Activated CD8-positive, alpha-beta memory T cell treated with anti-CD3 and anti-CD28 coated beads, Interleukin-2, amount 10 ng/mL, durations not matched to agents 7 days and 5 days (primary cell): ENCODE results near the gene XAF1. TPM values are rescaled to one million over a fixed set of nuclear protein-coding genes. Genes with fewer than 3 reads are reported as not detected.
A peak's percentile ranks its signal among the peaks of the same experiment; 100 is the strongest.
"Not testable (repeated sequence)": the region's sequence is repeated elsewhere in the genome, so short reads cannot be mapped to it uniquely, and the experiment has no call there.

ENCODE experiments used
- ATAC-seq: fragments of 150-1000 bp; cut with Tn5 transposase; one replicate; pipeline ENCODE4 v1.10.0; 2021; ENCODE audit warnings: moderate library complexity
- CTCF ChIA-PET: fragments of 350-600 bp; sonication (Branson Sonifier 250); formaldehyde crosslinking; loops from one replicate; lab custom pipeline; 2021; ENCODE audit warnings: antibody characterized with exemption; lab: Charles Lee
- DNase-seq: peaks from one replicate; pipeline ENCODE4 v3.0.0-alpha.2; 2020
- H3K27ac Mint-ChIP-seq: one replicate; pipeline ENCODE4 v1.8.0; 2021; ENCODE audit warnings: mild to moderate bottlenecking, mixed read lengths
- H3K27me3 Mint-ChIP-seq: one replicate; pipeline ENCODE4 v1.8.0; 2021; ENCODE audit warnings: mixed read lengths
- H3K36me3 Mint-ChIP-seq: one replicate; pipeline ENCODE4 v1.8.0; 2021; ENCODE audit warnings: mild to moderate bottlenecking, mixed read lengths
- H3K4me1 Mint-ChIP-seq: one replicate; pipeline ENCODE4 v1.8.0; 2021; ENCODE audit warnings: mixed read lengths
- H3K4me3 Mint-ChIP-seq: one replicate; pipeline ENCODE4 v1.8.0; 2021; ENCODE audit warnings: mild to moderate bottlenecking, moderate library complexity, mixed read lengths
- H3K9me3 Mint-ChIP-seq: one replicate; pipeline ENCODE4 v1.8.0; 2022; ENCODE audit warnings: low read depth, mixed read lengths
- total RNA-seq, 2 experiments: library from RNA; stranded (reverse); gene quantifications; one replicate each; pipeline ENCODE4 v1.2.3, GENCODE V29; 2021

The XAF1 gene
- total RNA-seq, 2 experiments from 2014 or later = 261 to 491 TPM

- CTCF ChIA-PET = no interaction called here
- no peak overlapping the region for H3K4me3 Mint-ChIP-seq
- peaks cover 64% of the 10 kb centered on the region for H3K27me3 Mint-ChIP-seq
- ATAC-seq (no peak), DNase-seq (no peak)
- no peak overlapping the region for H3K27ac Mint-ChIP-seq
- no peaks in the 10 kb centered on the region for H3K36me3 Mint-ChIP-seq
- H3K4me1 Mint-ChIP-seq = no peaks in the 10 kb centered on the region
- H3K9me3 Mint-ChIP-seq = no peaks in the 10 kb centered on the region
Observed at GRCh38 chr17:6721744-6722143, 34.1 kb upstream of the XAF1 start.

- DNase-seq = no peak
- peaks cover 56% of the 10 kb centered on the region for H3K27me3 Mint-ChIP-seq
- H3K36me3 Mint-ChIP-seq = no peaks in the 10 kb centered on the region
- no peak for ATAC-seq
- H3K9me3 Mint-ChIP-seq = no peaks in the 10 kb centered on the region
- H3K27ac Mint-ChIP-seq = no peak overlapping the region
- no peak overlapping the region for H3K4me3 Mint-ChIP-seq
- H3K4me1 Mint-ChIP-seq = no peaks in the 10 kb centered on the region
- CTCF ChIA-PET = no interaction called here
Observed at GRCh38 chr17:6724009-6724408, 31.8 kb upstream of the XAF1 start.

GRCh38 chr17:6729531-6729930, 26.3 kb upstream of the XAF1 start:
- CTCF ChIA-PET = interaction anchor here (0.9 kb wide), 1 partner anchor 71 kb away, joined by 3 read pairs; no protein-coding TSS in a partner anchor
- no peak overlapping the region for H3K4me3 Mint-ChIP-seq

DNA sequence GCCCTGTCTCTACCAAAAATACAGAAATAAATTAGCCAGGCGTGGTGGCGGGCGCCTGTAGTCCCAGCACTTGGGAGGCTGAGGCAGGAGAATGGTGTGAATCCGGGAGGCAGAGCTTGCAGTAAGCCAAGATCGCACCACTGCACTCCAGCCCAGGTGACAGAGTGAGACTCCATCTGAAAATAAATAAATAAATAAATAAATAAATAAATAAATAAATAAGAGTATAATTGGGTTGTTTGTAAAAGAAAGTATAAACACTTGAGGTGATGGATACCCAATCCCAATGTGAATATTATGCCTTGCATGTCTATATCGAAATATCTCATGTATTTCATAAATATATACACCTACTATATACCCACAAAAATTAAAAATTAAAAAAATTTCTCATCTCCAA, 9.2 kb upstream of the XAF1 start:
- CTCF ChIA-PET, H3K4me1 Mint-ChIP-seq, H3K36me3 Mint-ChIP-seq, H3K27ac Mint-ChIP-seq, H3K9me3 Mint-ChIP-seq, DNase-seq, ATAC-seq, H3K4me3 Mint-ChIP-seq: not testable (repeated sequence)
- H3K27me3 Mint-ChIP-seq = peaks cover 63% of the 10 kb centered on the region

More at GRCh38 chr17:6729531-6729930, 26.3 kb upstream of the XAF1 start:
- H3K4me1 Mint-ChIP-seq = peaks cover 3% of the 10 kb centered on the region
- H3K36me3 Mint-ChIP-seq = no peaks in the 10 kb centered on the region
- peaks cover 39% of the 10 kb centered on the region for H3K27me3 Mint-ChIP-seq
- no peak for ATAC-seq
- no peak for DNase-seq
- H3K27ac Mint-ChIP-seq = no peak overlapping the region
- no peaks in the 10 kb centered on the region for H3K9me3 Mint-ChIP-seq

GRCh38 chr17:6748617-6749016, 7.2 kb upstream of the XAF1 start:
- Mint-ChIP-seq H3K27ac (no peak overlapping the region), H3K36me3 (no peaks in the 10 kb centered on the region), H3K9me3 (no peaks in the 10 kb centered on the region), H3K27me3 (peaks cover 45% of the 10 kb centered on the region), H3K4me3 (no peak overlapping the region), H3K4me1 (peaks cover 19% of the 10 kb centered on the region)
- no peak for ATAC-seq
- DNase-seq = no peak
- CTCF ChIA-PET = interaction anchor here (1.4 kb wide), 1 partner anchor 53 kb away, joined by 5 read pairs; no protein-coding TSS in a partner anchor

GRCh38 chr17:6749519-6749918, 6.3 kb upstream of the XAF1 start:
- H3K27ac Mint-ChIP-seq = no peak overlapping the region
- CTCF ChIA-PET = interaction anchor here (0.6 to 1.4 kb wide), 6 partner anchors 22 to 401 kb away, joined by 3 to 5 read pairs (median 3); no protein-coding TSS in a partner anchor
- no peak overlapping the region for H3K4me3 Mint-ChIP-seq

DNA sequence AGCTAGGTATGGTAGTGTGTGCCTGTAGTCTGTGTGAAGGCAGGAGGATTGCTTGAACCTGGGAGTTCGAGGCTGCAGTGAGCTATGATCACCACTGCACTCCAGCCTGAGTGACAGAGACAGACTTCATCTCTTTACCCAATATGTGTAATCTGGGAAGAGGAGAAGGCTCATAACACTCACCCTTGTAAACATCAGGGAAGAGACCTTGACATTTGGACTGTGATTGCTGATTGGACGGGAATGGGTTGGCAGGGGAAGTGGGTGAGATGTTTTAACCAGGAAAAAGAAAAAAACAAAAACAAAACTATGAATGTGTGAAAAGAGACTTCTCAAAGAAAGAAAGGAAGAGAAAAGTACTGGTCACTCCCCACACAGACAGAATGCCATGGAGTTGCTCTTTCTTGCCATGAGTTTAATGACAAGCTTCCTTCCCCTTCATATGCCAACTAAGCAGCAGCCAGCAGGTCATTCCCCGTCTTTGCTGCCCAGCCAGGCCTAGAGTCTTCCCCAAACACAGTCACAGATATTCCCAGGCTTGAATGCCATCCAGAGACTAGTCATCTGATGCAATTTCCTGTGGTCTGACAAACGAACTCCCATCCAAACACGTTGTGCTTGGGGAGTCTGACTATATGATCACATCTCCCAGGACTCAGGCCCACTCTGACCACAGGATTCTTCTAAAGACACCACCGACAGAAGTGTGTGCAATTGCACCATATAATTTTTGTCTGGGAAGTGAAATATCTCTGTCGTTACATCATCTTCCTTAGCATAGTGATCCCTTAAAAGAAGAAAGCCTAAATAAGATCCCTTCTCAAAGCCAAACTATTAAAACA, 3.6 kb upstream of the XAF1 start:
- CTCF ChIA-PET = interaction anchor here (1.2 to 1.6 kb wide), 3 partner anchors 16 to 159 kb away, joined by 3 read pairs; no protein-coding TSS in a partner anchor
- ATAC-seq (no peak), DNase-seq (no peak)
- H3K4me1 Mint-ChIP-seq = peaks cover 38% of the 10 kb centered on the region
- H3K4me3 Mint-ChIP-seq = no peak overlapping the region
- peaks cover 15% of the 10 kb centered on the region for H3K36me3 Mint-ChIP-seq
- peaks cover 16% of the 10 kb centered on the region for H3K27me3 Mint-ChIP-seq
- no peaks in the 10 kb centered on the region for H3K9me3 Mint-ChIP-seq
- peak overlapping the region; percentile 80 for H3K27ac Mint-ChIP-seq

More at GRCh38 chr17:6749519-6749918, 6.3 kb upstream of the XAF1 start:
- no peak for DNase-seq
- Mint-ChIP-seq H3K9me3 (no peaks in the 10 kb centered on the region), H3K4me1 (peaks cover 23% of the 10 kb centered on the region), H3K27me3 (peaks cover 36% of the 10 kb centered on the region), H3K36me3 (no peaks in the 10 kb centered on the region)
- ATAC-seq = no peak

DNA sequence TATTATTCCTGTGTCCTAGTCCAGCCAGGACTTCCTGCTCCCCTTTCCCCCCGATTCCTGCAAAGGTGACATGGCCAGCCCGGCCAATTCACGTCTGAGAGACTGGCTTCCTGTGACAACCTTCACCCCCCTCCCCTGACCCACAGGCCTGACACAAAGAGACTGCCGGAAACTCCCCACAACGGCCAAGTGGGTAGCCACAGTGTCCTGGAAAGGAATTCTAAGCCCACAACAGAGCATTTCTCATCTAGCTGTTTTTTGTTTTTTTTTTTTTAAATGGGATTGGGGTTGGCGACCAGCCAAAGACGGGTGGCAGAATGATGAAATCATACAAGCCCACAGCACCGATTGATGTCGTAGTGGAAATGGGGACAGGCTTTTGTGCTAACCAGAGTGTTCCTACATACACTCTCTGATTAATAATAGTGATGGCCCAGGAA, 2.8 kb upstream of the XAF1 start:
- Mint-ChIP-seq H3K4me3 (no peak overlapping the region), H3K27me3 (peaks cover 12% of the 10 kb centered on the region), H3K36me3 (peaks cover 22% of the 10 kb centered on the region), H3K27ac (peak overlapping the region; percentile 80), H3K4me1 (peaks cover 44% of the 10 kb centered on the region), H3K9me3 (no peaks in the 10 kb centered on the region)
- ATAC-seq (peak; percentile 22), DNase-seq (peak; percentile 63)
- CTCF ChIA-PET = interaction anchor here (0.9 to 1.3 kb wide), 2 partner anchors 87 to 161 kb away, joined by 3 read pairs; no protein-coding TSS in a partner anchor

DNA sequence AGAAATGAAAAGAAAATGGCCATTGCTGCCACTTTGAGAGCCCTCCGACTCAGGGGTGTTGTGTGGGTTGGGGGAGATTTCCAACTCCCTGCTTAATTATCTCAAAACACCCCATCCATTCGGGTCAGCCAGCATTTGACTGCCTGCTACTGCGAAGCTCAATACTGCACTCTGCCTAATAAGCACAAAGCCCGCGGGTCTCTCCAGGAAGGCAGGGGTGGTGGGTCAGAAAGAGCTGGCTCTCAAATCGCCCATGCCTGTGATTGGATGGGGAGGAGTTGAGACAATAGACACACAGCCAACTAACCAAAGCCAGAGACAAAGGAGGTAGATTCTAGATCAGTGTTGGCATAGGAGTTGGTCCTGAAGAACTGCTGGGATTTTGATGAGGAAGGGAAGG, 2.3 kb upstream of the XAF1 start:
- Mint-ChIP-seq H3K36me3 (peaks cover 27% of the 10 kb centered on the region), H3K4me3 (peak overlapping the region; percentile 2), H3K27ac (peak overlapping the region; percentile 67), H3K9me3 (no peaks in the 10 kb centered on the region), H3K27me3 (peaks cover 10% of the 10 kb centered on the region), H3K4me1 (peaks cover 48% of the 10 kb centered on the region)
- DNase-seq = no peak
- CTCF ChIA-PET = interaction anchor here (0.9 to 1.3 kb wide), 2 partner anchors 87 to 161 kb away, joined by 3 read pairs; no protein-coding TSS in a partner anchor
- ATAC-seq = no peak

GRCh38 chr17:6755281-6755680, 565 bp upstream of the XAF1 start:
- Mint-ChIP-seq H3K4me1 (peaks cover 61% of the 10 kb centered on the region), H3K9me3 (no peaks in the 10 kb centered on the region), H3K36me3 (peaks cover 44% of the 10 kb centered on the region), H3K27me3 (peaks cover 5% of the 10 kb centered on the region), H3K4me3 (peak overlapping the region; percentile 93), H3K27ac (peak overlapping the region; percentile 98)
- ATAC-seq (no peak), DNase-seq (no peak)
- CTCF ChIA-PET = interaction anchor here (1.5 to 2.0 kb wide), 2 partner anchors 104 to 249 kb away, joined by 3 to 6 read pairs; partner anchors contain the start of genes C17orf100 and MED31

- Mint-ChIP-seq H3K4me3 (peak overlapping the region; percentile 93), H3K4me1 (peaks cover 71% of the 10 kb centered on the region), H3K27ac (peak overlapping the region; percentile 98), H3K9me3 (no peaks in the 10 kb centered on the region), H3K36me3 (peaks cover 55% of the 10 kb centered on the region), H3K27me3 (no peaks in the 10 kb centered on the region)
- DNase-seq (no peak), ATAC-seq (peak; percentile 9)
- CTCF ChIA-PET = interaction anchor here (1.1 to 2.0 kb wide), 4 partner anchors 11 to 159 kb away, joined by 3 to 6 read pairs (median 4); partner anchors contain the start of genes C17orf100 and MED31
Observed at GRCh38 chr17:6756425-6757031, 682 bp downstream of the XAF1 start.

- no peak for ATAC-seq
- CTCF ChIA-PET = interaction anchor here (1.2 kb wide), 1 partner anchor 10 kb away, joined by 5 read pairs; no protein-coding TSS in a partner anchor
Observed at GRCh38 chr17:6757747-6758146, 1.9 kb downstream of the XAF1 start.

GRCh38 chr17:6761779-6762178, 5.9 kb downstream of the XAF1 start:
- peaks cover 73% of the 10 kb centered on the region for H3K4me1 Mint-ChIP-seq
- no peak overlapping the region for H3K4me3 Mint-ChIP-seq
- DNase-seq (no peak), ATAC-seq (no peak)
- peaks cover 95% of the 10 kb centered on the region for H3K36me3 Mint-ChIP-seq
- H3K27ac Mint-ChIP-seq = no peak overlapping the region
- H3K27me3 Mint-ChIP-seq = no peaks in the 10 kb centered on the region
- peaks cover 15% of the 10 kb centered on the region for H3K9me3 Mint-ChIP-seq
- CTCF ChIA-PET = no interaction called here

More at GRCh38 chr17:6757747-6758146, 1.9 kb downstream of the XAF1 start:
- Mint-ChIP-seq H3K27me3 (no peaks in the 10 kb centered on the region), H3K9me3 (no peaks in the 10 kb centered on the region), H3K27ac (peak overlapping the region; percentile 77), H3K36me3 (peaks cover 67% of the 10 kb centered on the region), H3K4me3 (peak overlapping the region; percentile 93), H3K4me1 (peaks cover 74% of the 10 kb centered on the region)
- DNase-seq = no peak
